ENCODE data around the gene IFITM2.

The IFITM2 gene

DNA sequence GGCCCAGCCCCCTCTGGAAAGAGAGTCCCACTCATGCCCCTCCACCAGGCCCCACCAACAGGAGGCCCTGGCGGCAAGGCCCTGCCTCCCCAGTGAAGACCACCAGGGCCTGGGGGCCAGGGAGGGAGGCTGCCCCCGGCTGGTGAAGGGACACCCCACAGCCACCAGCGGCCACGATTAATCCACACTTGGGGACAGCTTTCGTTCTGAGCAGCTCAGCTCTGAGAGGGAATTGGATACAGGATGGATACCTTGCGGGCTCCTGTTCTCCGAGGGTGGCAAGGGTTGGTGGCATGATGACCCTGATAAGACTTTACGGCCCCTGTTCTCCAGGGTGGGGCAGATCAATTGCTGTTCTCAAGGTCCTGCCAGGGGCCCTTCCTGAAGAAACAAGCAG is 36.3 kb upstream of the IFITM2 start:
- Histone ChIP-seq H3K9ac (ENCODE audit: low read length) (no peak overlapping the region), H2AFZ (ENCODE audit: low read depth, low read length) (no peak overlapping the region), H3K36me3 (ENCODE audit: control insufficient read depth in 1 of 2, insufficient read depth in 2 of 2, low read depth in 1 of 2, low read length in 2 of 2) (no peaks in the 10 kb centered on the region)

DNA sequence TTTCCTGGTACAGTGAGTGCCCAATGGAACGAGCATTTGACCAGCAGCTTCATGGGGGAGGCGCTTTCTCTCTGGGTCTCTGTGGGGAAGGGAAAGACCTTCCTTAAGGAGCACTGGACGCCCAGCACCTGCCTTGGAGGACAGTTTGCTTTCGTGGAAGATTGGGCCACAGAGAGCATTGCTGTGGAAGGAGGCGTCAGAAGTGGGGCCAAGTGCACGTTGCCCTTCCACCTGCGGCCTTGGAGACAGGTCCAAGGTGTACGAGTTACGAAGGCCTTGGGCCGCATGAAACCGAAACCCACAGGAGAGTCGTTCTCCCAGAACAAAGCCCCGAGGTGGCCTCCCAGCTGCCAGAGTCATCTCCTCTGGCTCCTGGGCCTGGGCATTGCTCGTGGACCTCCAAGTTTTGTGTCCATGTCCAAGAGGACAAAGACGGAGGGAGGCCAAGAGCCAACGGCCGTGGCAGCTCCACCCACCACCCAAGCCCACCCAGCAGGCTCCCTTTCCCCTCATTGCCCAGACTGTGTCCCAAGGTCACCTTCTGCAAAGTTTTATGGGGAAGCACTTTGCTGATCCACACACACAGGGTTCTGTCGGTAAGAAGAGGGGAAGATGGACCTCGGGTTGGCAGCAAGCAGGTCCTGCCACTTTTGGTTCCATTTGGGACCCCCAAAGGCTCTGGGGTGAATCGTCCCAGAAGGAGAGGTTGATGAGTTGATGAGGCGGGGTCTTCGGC is 35.3 kb upstream of the IFITM2 start:
- WGBS, result 88% methylated on average over 22 of the region's 22 CpGs

More for the DNA sequence above, 36.3 kb upstream of the IFITM2 start:
- Histone ChIP-seq H3K4ac (ENCODE audit: low read depth in 1 of 2, low read length in 2 of 2) (no peak overlapping the region), H3K23ac (ENCODE audit: low read length in 2 of 2) (no peak overlapping the region), H3K4me2 (ENCODE audit: low read length, poor library complexity, severe bottlenecking) (no peak overlapping the region), H3K79me1 (replicated peaks; ENCODE audit: low read length, poor library complexity, severe bottlenecking) (no peaks in the 10 kb centered on the region), H3K27ac (ENCODE audit: low read length, poor library complexity, severe bottlenecking) (no peak overlapping the region), H2BK5ac (ENCODE audit: low read depth, low read length, poor library complexity, severe bottlenecking) (no peak overlapping the region), H3K9me3 (ENCODE audit: control insufficient read depth, low read length) (peaks cover 13% of the 10 kb centered on the region), H3K27me3 (ENCODE audit: control insufficient read depth in 1 of 2, insufficient read depth in 1 of 2, low read length in 2 of 2) (peaks cover 7 to 54% of the 10 kb centered on the region in 2 experiments), H4K8ac (ENCODE audit: low read length) (no peak overlapping the region), H2AK5ac (ENCODE audit: low read length, severe bottlenecking) (no peak overlapping the region), H2BK120ac (ENCODE audit: low read depth, low read length) (no peak overlapping the region), H4K91ac (ENCODE audit: low read length) (no peak overlapping the region), H3K4me3 (ENCODE audit: insufficient read depth in 1 of 2, low read depth in 1 of 2, low read length in 2 of 2) (no peak overlapping the region), H3K4me1 (ENCODE audit: control insufficient read depth, insufficient read depth, low read depth, low read length) (peaks cover 6% of the 10 kb centered on the region), H3K14ac (ENCODE audit: low read length in 2 of 2) (no peak overlapping the region), H2BK12ac (ENCODE audit: low read length in 2 of 2) (no peak overlapping the region), H3K18ac (ENCODE audit: low read depth in 1 of 2, low read length in 2 of 2) (no peak overlapping the region), H2BK15ac (ENCODE audit: low read depth, poor library complexity, severe bottlenecking) (no peak overlapping the region)
- 95% methylated on average over 8 of the region's 8 CpGs for WGBS
- DNase-seq, result no peak

DNA sequence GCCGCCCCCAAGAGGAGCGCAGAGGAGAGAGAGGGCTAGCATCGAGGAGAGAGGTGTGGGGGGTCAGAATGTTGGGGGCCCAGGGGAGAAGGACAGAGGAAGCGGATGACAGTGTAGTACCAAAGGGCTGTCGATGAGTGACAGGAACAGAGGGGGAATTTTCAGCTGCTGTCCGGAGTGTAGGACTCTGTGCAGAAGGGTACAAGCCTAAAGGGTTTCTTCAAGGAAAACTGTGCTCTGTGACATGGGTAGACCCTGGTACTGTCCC is 34.8 kb upstream of the IFITM2 start:
- H4K91ac ChIP-seq (ENCODE audit: low read length), result no peak overlapping the region
- H3K79me1 ChIP-seq (replicated peaks; ENCODE audit: low read length, poor library complexity, severe bottlenecking), result no peaks in the 10 kb centered on the region
- WGBS, result 86% methylated on average over 6 of the region's 6 CpGs

More for the DNA sequence above, 35.3 kb upstream of the IFITM2 start:
- H3K4me3 ChIP-seq (ENCODE audit: insufficient read depth in 1 of 2, low read depth in 1 of 2, low read length in 2 of 2), result no peak overlapping the region
- no peak overlapping the region for H2AFZ ChIP-seq (ENCODE audit: low read depth, low read length)
- H3K27me3 ChIP-seq (ENCODE audit: control insufficient read depth in 1 of 2, insufficient read depth in 1 of 2, low read length in 2 of 2), result peaks cover 7 to 61% of the 10 kb centered on the region in 2 experiments
- no peak overlapping the region for H3K23ac ChIP-seq (ENCODE audit: low read length in 2 of 2)
- H3K14ac ChIP-seq (ENCODE audit: low read length in 2 of 2), result no peak overlapping the region
- H3K4me1 ChIP-seq (ENCODE audit: control insufficient read depth, insufficient read depth, low read depth, low read length), result peaks cover 6% of the 10 kb centered on the region
- no peaks in the 10 kb centered on the region for H3K79me1 ChIP-seq (replicated peaks; ENCODE audit: low read length, poor library complexity, severe bottlenecking)
- H3K4ac ChIP-seq (ENCODE audit: low read depth in 1 of 2, low read length in 2 of 2), result no peak overlapping the region
- DNase-seq, result no peak
- no peak overlapping the region for H4K8ac ChIP-seq (ENCODE audit: low read length)
- H2BK5ac ChIP-seq (ENCODE audit: low read depth, low read length, poor library complexity, severe bottlenecking), result no peak overlapping the region
- no peak overlapping the region for H2AK5ac ChIP-seq (ENCODE audit: low read length, severe bottlenecking)
- no peak overlapping the region for H2BK120ac ChIP-seq (ENCODE audit: low read depth, low read length)
- no peak overlapping the region for H2BK15ac ChIP-seq (ENCODE audit: low read depth, poor library complexity, severe bottlenecking)
- H3K27ac ChIP-seq (ENCODE audit: low read length, poor library complexity, severe bottlenecking), result no peak overlapping the region
- H2BK12ac ChIP-seq (ENCODE audit: low read length in 2 of 2), result no peak overlapping the region
- no peak overlapping the region for H3K18ac ChIP-seq (ENCODE audit: low read depth in 1 of 2, low read length in 2 of 2)
- no peak overlapping the region for H3K4me2 ChIP-seq (ENCODE audit: low read length, poor library complexity, severe bottlenecking)
- peaks cover 21% of the 10 kb centered on the region for H3K9me3 ChIP-seq (ENCODE audit: control insufficient read depth, low read length)
- H3K9ac ChIP-seq (ENCODE audit: low read length), result no peak overlapping the region
- H3K36me3 ChIP-seq (ENCODE audit: control insufficient read depth in 1 of 2, insufficient read depth in 2 of 2, low read depth in 1 of 2, low read length in 2 of 2), result no peaks in the 10 kb centered on the region
- no peak overlapping the region for H4K91ac ChIP-seq (ENCODE audit: low read length)

DNA sequence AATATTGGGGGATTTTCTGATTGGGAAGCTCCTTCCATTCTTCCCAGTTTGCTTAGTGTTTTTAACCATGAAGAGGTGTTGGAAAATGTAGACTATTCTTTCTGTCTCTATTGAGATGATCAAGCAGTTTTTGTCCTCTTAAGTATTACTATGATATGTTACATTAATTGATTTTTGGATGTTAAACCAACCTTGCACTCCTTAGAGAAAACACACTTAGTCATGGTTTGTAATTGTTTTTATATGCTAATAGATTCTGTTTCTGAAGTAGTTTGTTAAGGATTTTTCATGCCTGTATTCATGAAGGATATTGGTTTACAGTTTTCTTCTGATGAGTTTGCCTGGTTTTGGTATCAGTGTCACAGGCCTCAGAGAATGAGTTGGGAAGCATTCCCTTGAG is 31.4 kb upstream of the IFITM2 start:
- H3K4me3 ChIP-seq (ENCODE audit: insufficient read depth in 1 of 2, low read depth in 1 of 2, low read length in 2 of 2), result no peak overlapping the region
- H3K27ac ChIP-seq (ENCODE audit: low read length, poor library complexity, severe bottlenecking), result no peak overlapping the region
- no peaks in the 10 kb centered on the region for H3K36me3 ChIP-seq (ENCODE audit: control insufficient read depth in 1 of 2, insufficient read depth in 2 of 2, low read depth in 1 of 2, low read length in 2 of 2)
- H3K27me3 ChIP-seq (ENCODE audit: control insufficient read depth in 1 of 2, insufficient read depth in 1 of 2, low read length in 2 of 2), result peaks cover 5 to 81% of the 10 kb centered on the region in 2 experiments
- H3K4me1 ChIP-seq (ENCODE audit: control insufficient read depth, insufficient read depth, low read depth, low read length), result peaks cover 6% of the 10 kb centered on the region
- no peak overlapping the region for H3K9ac ChIP-seq (ENCODE audit: low read length)
- H2AK5ac ChIP-seq (ENCODE audit: low read length, severe bottlenecking), result no peak overlapping the region
- no peak overlapping the region for H3K23ac ChIP-seq (ENCODE audit: low read length in 2 of 2)
- no peak overlapping the region for H2BK120ac ChIP-seq (ENCODE audit: low read depth, low read length)
- no peaks in the 10 kb centered on the region for H3K79me1 ChIP-seq (replicated peaks; ENCODE audit: low read length, poor library complexity, severe bottlenecking)
- no peak overlapping the region for H2BK5ac ChIP-seq (ENCODE audit: low read depth, low read length, poor library complexity, severe bottlenecking)
- no peak overlapping the region for H2AFZ ChIP-seq (ENCODE audit: low read depth, low read length)
- H3K9me3 ChIP-seq (ENCODE audit: control insufficient read depth, low read length), result peaks cover 21% of the 10 kb centered on the region
- no peak overlapping the region for H4K91ac ChIP-seq (ENCODE audit: low read length)
- no peak overlapping the region for H2BK15ac ChIP-seq (ENCODE audit: low read depth, poor library complexity, severe bottlenecking)
- H3K4me2 ChIP-seq (ENCODE audit: low read length, poor library complexity, severe bottlenecking), result no peak overlapping the region
- H3K18ac ChIP-seq (ENCODE audit: low read depth in 1 of 2, low read length in 2 of 2), result no peak overlapping the region
- DNase-seq, result no peak
- no peak overlapping the region for H3K14ac ChIP-seq (ENCODE audit: low read length in 2 of 2)
- no peak overlapping the region for H2BK12ac ChIP-seq (ENCODE audit: low read length in 2 of 2)
- H3K4ac ChIP-seq (ENCODE audit: low read depth in 1 of 2, low read length in 2 of 2), result no peak overlapping the region
- no peak overlapping the region for H4K8ac ChIP-seq (ENCODE audit: low read length)

More for the DNA sequence above, 34.8 kb upstream of the IFITM2 start:
- Histone ChIP-seq H3K18ac (ENCODE audit: low read depth in 1 of 2, low read length in 2 of 2) (no peak overlapping the region), H2AFZ (ENCODE audit: low read depth, low read length) (no peak overlapping the region), H3K27ac (ENCODE audit: low read length, poor library complexity, severe bottlenecking) (no peak overlapping the region), H3K36me3 (ENCODE audit: control insufficient read depth in 1 of 2, insufficient read depth in 2 of 2, low read depth in 1 of 2, low read length in 2 of 2) (no peaks in the 10 kb centered on the region), H2AK5ac (ENCODE audit: low read length, severe bottlenecking) (no peak overlapping the region), H3K4me1 (ENCODE audit: control insufficient read depth, insufficient read depth, low read depth, low read length) (peaks cover 6% of the 10 kb centered on the region), H3K27me3 (ENCODE audit: control insufficient read depth in 1 of 2, insufficient read depth in 1 of 2, low read length in 2 of 2) (peaks cover 7 to 63% of the 10 kb centered on the region in 2 experiments), H2BK5ac (ENCODE audit: low read depth, low read length, poor library complexity, severe bottlenecking) (no peak overlapping the region), H3K9ac (ENCODE audit: low read length) (no peak overlapping the region), H2BK120ac (ENCODE audit: low read depth, low read length) (no peak overlapping the region), H2BK15ac (ENCODE audit: low read depth, poor library complexity, severe bottlenecking) (no peak overlapping the region), H3K4me3 (ENCODE audit: insufficient read depth in 1 of 2, low read depth in 1 of 2, low read length in 2 of 2) (no peak overlapping the region), H3K4me2 (ENCODE audit: low read length, poor library complexity, severe bottlenecking) (no peak overlapping the region), H3K23ac (ENCODE audit: low read length in 2 of 2) (no peak overlapping the region), H2BK12ac (ENCODE audit: low read length in 2 of 2) (no peak overlapping the region), H3K4ac (ENCODE audit: low read depth in 1 of 2, low read length in 2 of 2) (no peak overlapping the region), H4K8ac (ENCODE audit: low read length) (no peak overlapping the region), H3K14ac (ENCODE audit: low read length in 2 of 2) (no peak overlapping the region), H3K9me3 (ENCODE audit: control insufficient read depth, low read length) (peaks cover 21% of the 10 kb centered on the region)
- no peak for DNase-seq
